Stimulated activated memory B cell treated with anti-CD40 and anti-IgM and Interleukin-4, amounts not matched to agents 10 μg/mL and 1 μg/mL and 100 μg/mL, for 72 hours (primary cell): ENCODE measurements around the gene TMEM205.
"Not testable (repeated sequence)": the region's sequence is repeated elsewhere in the genome, so short reads cannot be mapped to it uniquely, and the experiment has no call there.

ENCODE experiments used
- ATAC-seq: fragments of 150-1000 bp; cut with Tn5 transposase; 2 replicates; pipeline ENCODE4 v1.10.0; 2021
- H3K27ac Mint-ChIP-seq: one replicate; pipeline ENCODE4 v1.8.0; 2022; ENCODE audit warnings: mild to moderate bottlenecking, mixed read lengths
- H3K27me3 Mint-ChIP-seq: one replicate; pipeline ENCODE4 v1.8.0; 2022; ENCODE audit warnings: mixed read lengths
- H3K36me3 Mint-ChIP-seq: one replicate; pipeline ENCODE4 v1.8.0; 2022; ENCODE audit warnings: mixed read lengths
- H3K4me1 Mint-ChIP-seq: one replicate; pipeline ENCODE4 v1.8.0; 2022; ENCODE audit warnings: mixed read lengths
- H3K4me3 Mint-ChIP-seq: one replicate; pipeline ENCODE4 v1.8.0; 2022; ENCODE audit warnings: mild to moderate bottlenecking, moderate library complexity, mixed read lengths
- H3K9me3 Mint-ChIP-seq: one replicate; pipeline ENCODE4 v1.8.0; 2022; ENCODE audit warnings: mixed read lengths

TMEM205 gene

GRCh38 chr19:11335449-11336146 is 10.5 kb downstream of the TMEM205 start:
- no peak for ATAC-seq
- peaks cover 42% of the 10 kb centered on the region for H3K36me3 Mint-ChIP-seq
- peaks cover 16% of the 10 kb centered on the region for H3K4me1 Mint-ChIP-seq
- no peaks in the 10 kb centered on the region for H3K27me3 Mint-ChIP-seq
- H3K27ac Mint-ChIP-seq = no peak overlapping the region
- no peak overlapping the region for H3K4me3 Mint-ChIP-seq
- H3K9me3 Mint-ChIP-seq = peaks cover 3% of the 10 kb centered on the region

- H3K36me3 Mint-ChIP-seq = peaks cover 42% of the 10 kb centered on the region
- H3K27ac Mint-ChIP-seq, H3K9me3 Mint-ChIP-seq, ATAC-seq, H3K4me1 Mint-ChIP-seq, H3K4me3 Mint-ChIP-seq, H3K27me3 Mint-ChIP-seq: not testable (repeated sequence)
Observed at GRCh38 chr19:11333838-11334237, 12.2 kb downstream of the TMEM205 start.

- Mint-ChIP-seq H3K27ac (no peak overlapping the region), H3K4me1 (no peaks in the 10 kb centered on the region), H3K36me3 (peaks cover 42% of the 10 kb centered on the region), H3K4me3 (no peak overlapping the region), H3K9me3 (peaks cover 3% of the 10 kb centered on the region), H3K27me3 (no peaks in the 10 kb centered on the region)
- no peak for ATAC-seq
Observed at GRCh38 chr19:11332822-11333221, 13.2 kb downstream of the TMEM205 start.

- Mint-ChIP-seq H3K27ac (no peak overlapping the region), H3K4me3 (no peak overlapping the region), H3K9me3 (peaks cover 3% of the 10 kb centered on the region), H3K4me1 (no peaks in the 10 kb centered on the region), H3K27me3 (no peaks in the 10 kb centered on the region), H3K36me3 (peaks cover 45% of the 10 kb centered on the region)
- no peak for ATAC-seq
Observed at GRCh38 chr19:11331502-11331901, 14.6 kb downstream of the TMEM205 start.

- no peak overlapping the region for H3K27ac Mint-ChIP-seq
- no peaks in the 10 kb centered on the region for H3K4me1 Mint-ChIP-seq
- no peak for ATAC-seq
- no peaks in the 10 kb centered on the region for H3K9me3 Mint-ChIP-seq
- no peak overlapping the region for H3K4me3 Mint-ChIP-seq
- H3K27me3 Mint-ChIP-seq = no peaks in the 10 kb centered on the region
- peaks cover 31% of the 10 kb centered on the region for H3K36me3 Mint-ChIP-seq
Observed at GRCh38 chr19:11330127-11330526, 15.9 kb downstream of the TMEM205 start.

GRCh38 chr19:11325544-11325943 is 20.5 kb downstream of the TMEM205 start:
- Mint-ChIP-seq H3K9me3 (no peaks in the 10 kb centered on the region), H3K36me3 (peaks cover 5% of the 10 kb centered on the region), H3K4me3 (no peak overlapping the region), H3K27ac (no peak overlapping the region), H3K4me1 (peaks cover 31% of the 10 kb centered on the region), H3K27me3 (peaks cover 20% of the 10 kb centered on the region)
- no peak for ATAC-seq

- no peak overlapping the region for H3K4me3 Mint-ChIP-seq
- peaks cover 35% of the 10 kb centered on the region for H3K4me1 Mint-ChIP-seq
- H3K9me3 Mint-ChIP-seq = no peaks in the 10 kb centered on the region
- peaks cover 5% of the 10 kb centered on the region for H3K36me3 Mint-ChIP-seq
- peaks cover 24% of the 10 kb centered on the region for H3K27me3 Mint-ChIP-seq
- peak overlapping the region; percentile 51 for H3K27ac Mint-ChIP-seq
- ATAC-seq = no peak
Observed at GRCh38 chr19:11324748-11325389, 21.2 kb downstream of the TMEM205 start.

GRCh38 chr19:11324079-11324661 is 21.9 kb downstream of the TMEM205 start:
- H3K36me3 Mint-ChIP-seq = peaks cover 5% of the 10 kb centered on the region
- H3K4me3 Mint-ChIP-seq = no peak overlapping the region
- H3K27ac Mint-ChIP-seq = peak overlapping the region; percentile 51
- ATAC-seq = peak; percentile 67
- peaks cover 35% of the 10 kb centered on the region for H3K4me1 Mint-ChIP-seq
- no peaks in the 10 kb centered on the region for H3K9me3 Mint-ChIP-seq
- H3K27me3 Mint-ChIP-seq = peaks cover 24% of the 10 kb centered on the region

- Mint-ChIP-seq H3K36me3 (peaks cover 5% of the 10 kb centered on the region), H3K27me3 (peaks cover 24% of the 10 kb centered on the region), H3K4me3 (no peak overlapping the region), H3K9me3 (no peaks in the 10 kb centered on the region), H3K4me1 (peaks cover 35% of the 10 kb centered on the region), H3K27ac (peak overlapping the region; percentile 51)
- ATAC-seq = no peak
Observed at GRCh38 chr19:11323601-11324078, 22.4 kb downstream of the TMEM205 start.

- Mint-ChIP-seq H3K27me3 (peaks cover 24% of the 10 kb centered on the region), H3K27ac (no peak overlapping the region), H3K36me3 (peaks cover 5% of the 10 kb centered on the region), H3K9me3 (no peaks in the 10 kb centered on the region), H3K4me3 (no peak overlapping the region), H3K4me1 (peaks cover 35% of the 10 kb centered on the region)
- ATAC-seq = no peak
Observed at GRCh38 chr19:11322269-11323024, 23.6 kb downstream of the TMEM205 start.

- ATAC-seq = no peak
- Mint-ChIP-seq H3K4me3 (no peak overlapping the region), H3K27me3 (peaks cover 24% of the 10 kb centered on the region), H3K9me3 (no peaks in the 10 kb centered on the region), H3K4me1 (peaks cover 35% of the 10 kb centered on the region), H3K36me3 (no peaks in the 10 kb centered on the region), H3K27ac (peak overlapping the region; percentile 25)
Observed at GRCh38 chr19:11321191-11322126, 24.6 kb downstream of the TMEM205 start.

GRCh38 chr19:11320278-11320995 is 25.6 kb downstream of the TMEM205 start:
- ATAC-seq = not testable (repeated sequence)

GRCh38 chr19:11306337-11306736 is 39.7 kb downstream of the TMEM205 start:
- Mint-ChIP-seq H3K27ac (no peak overlapping the region), H3K27me3 (peaks cover 17% of the 10 kb centered on the region), H3K36me3 (no peaks in the 10 kb centered on the region), H3K9me3 (no peaks in the 10 kb centered on the region), H3K4me3 (no peak overlapping the region), H3K4me1 (no peaks in the 10 kb centered on the region)
- ATAC-seq = no peak

More at GRCh38 chr19:11320278-11320995, 25.6 kb downstream of the TMEM205 start:
- peaks cover 35% of the 10 kb centered on the region for H3K4me1 Mint-ChIP-seq
- H3K27me3 Mint-ChIP-seq = peaks cover 24% of the 10 kb centered on the region
- not testable (repeated sequence) for H3K36me3 Mint-ChIP-seq, H3K9me3 Mint-ChIP-seq, H3K4me3 Mint-ChIP-seq
- peak overlapping the region; percentile 25 for H3K27ac Mint-ChIP-seq

GRCh38 chr19:11304936-11305335 is 41.1 kb downstream of the TMEM205 start:
- Mint-ChIP-seq H3K4me1 (no peaks in the 10 kb centered on the region), H3K4me3 (no peak overlapping the region), H3K27ac (no peak overlapping the region), H3K9me3 (no peaks in the 10 kb centered on the region), H3K27me3 (peaks cover 20% of the 10 kb centered on the region), H3K36me3 (no peaks in the 10 kb centered on the region)
- no peak for ATAC-seq
